Measurements from ENCODE around the gene SMAP2.

The SMAP2 gene

GRCh38 chr1:40391688-40392145 lies 18.2 kb downstream of the SMAP2 start:
- DNase-seq = no peak

- DNase-seq = no peak
Measured at GRCh38 chr1:40392221-40392620, 18.7 kb downstream of the SMAP2 start.

- no peak for DNase-seq
Measured at GRCh38 chr1:40393173-40393572, 19.6 kb downstream of the SMAP2 start.

GRCh38 chr1:40394491-40395172 lies 21.1 kb downstream of the SMAP2 start:
- no peak for DNase-seq

- DNase-seq = no peak
Measured at GRCh38 chr1:40395190-40396175, 22.0 kb downstream of the SMAP2 start.

GRCh38 chr1:40396420-40396819 lies 22.9 kb downstream of the SMAP2 start:
- DNase-seq = peak; percentile 71

- DNase-seq = no peak
Measured at GRCh38 chr1:40397258-40397657, 23.7 kb downstream of the SMAP2 start.

GRCh38 chr1:40399984-40400704 lies 26.6 kb downstream of the SMAP2 start:
- DNase-seq = no peak

GRCh38 chr1:40401473-40402201 lies 28.1 kb downstream of the SMAP2 start:
- DNase-seq = no peak

- DNase-seq = peak; percentile 49
Measured at GRCh38 chr1:40404670-40405462, 31.3 kb downstream of the SMAP2 start.

GRCh38 chr1:40405812-40406211 lies 32.3 kb downstream of the SMAP2 start:
- DNase-seq = no peak

GRCh38 chr1:40407453-40407852 lies 33.9 kb downstream of the SMAP2 start:
- no peak for DNase-seq

- no peak for DNase-seq
Measured at GRCh38 chr1:40409467-40409866, 35.9 kb downstream of the SMAP2 start.

GRCh38 chr1:40411294-40411693 lies 37.8 kb downstream of the SMAP2 start:
- DNase-seq = no peak

- DNase-seq = no peak
Measured at GRCh38 chr1:40411843-40412242, 38.3 kb downstream of the SMAP2 start.

- no peak for DNase-seq
Measured at GRCh38 chr1:40413527-40414252, 40.2 kb downstream of the SMAP2 start.

GRCh38 chr1:40414331-40414730 lies 40.8 kb downstream of the SMAP2 start:
- no peak for DNase-seq

- no peak for DNase-seq
Measured at GRCh38 chr1:40416709-40417108, 43.2 kb downstream of the SMAP2 start.

GRCh38 chr1:40421431-40422384 lies 48.2 kb downstream of the SMAP2 start:
- DNase-seq = no peak
